ENCODE results near the gene CCDC17. TPM values are rescaled to one million over a fixed set of nuclear protein-coding genes. Genes with fewer than 3 reads are reported as not detected.

CCDC17 gene
- total and polyA plus RNA-seq, 2 experiments from 2014 or later: 0.57 to 2.2 TPM

DNA sequence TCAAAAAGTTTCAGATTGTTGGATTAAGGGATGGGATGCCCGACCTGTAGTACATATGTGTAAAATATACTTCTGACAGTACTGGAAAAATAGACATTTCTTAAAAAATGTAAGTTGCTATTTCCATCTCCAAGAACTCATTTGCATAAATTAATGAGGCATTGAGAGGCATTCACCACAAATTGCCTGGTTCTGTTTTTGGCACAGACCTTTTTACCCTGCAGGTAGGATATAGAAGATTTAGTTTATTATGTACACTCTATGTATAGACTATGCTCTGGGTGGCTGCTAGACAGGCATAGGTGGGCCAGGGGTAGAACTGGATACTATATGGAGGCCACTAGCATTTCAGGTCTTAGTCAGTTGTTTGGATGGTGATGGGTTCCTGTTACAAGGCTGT, 8.0 kb downstream of the CCDC17 start (continued):
- TF ChIP-seq, protein P1, sequence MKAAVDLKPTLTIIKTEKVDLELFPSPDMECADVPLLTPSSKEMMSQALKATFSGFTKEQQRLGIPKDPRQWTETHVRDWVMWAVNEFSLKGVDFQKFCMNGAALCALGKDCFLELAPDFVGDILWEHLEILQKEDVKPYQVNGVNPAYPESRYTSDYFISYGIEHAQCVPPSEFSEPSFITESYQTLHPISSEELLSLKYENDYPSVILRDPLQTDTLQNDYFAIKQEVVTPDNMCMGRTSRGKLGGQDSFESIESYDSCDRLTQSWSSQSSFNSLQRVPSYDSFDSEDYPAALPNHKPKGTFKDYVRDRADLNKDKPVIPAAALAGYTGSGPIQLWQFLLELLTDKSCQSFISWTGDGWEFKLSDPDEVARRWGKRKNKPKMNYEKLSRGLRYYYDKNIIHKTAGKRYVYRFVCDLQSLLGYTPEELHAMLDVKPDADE (IDR thresholded peaks at IDR 0.05): no peak

GRCh38 chr1:45612941-45613579, 10.8 kb downstream of the CCDC17 start:
- H3K9me3 Mint-ChIP-seq: no peaks in the 10 kb centered on the region
- no peaks in the 10 kb centered on the region for H3K27me3 ChIP-seq (ENCODE audit: insufficient read depth)
- H3K4me3 Mint-ChIP-seq: no peak overlapping the region
- peaks cover 85% of the 10 kb centered on the region for H4K20me1 ChIP-seq (replicated peaks; ENCODE audit: insufficient read depth)
- H2AFZ ChIP-seq: no peak overlapping the region
- H3K27ac ChIP-seq (ENCODE audit: low read depth): peak overlapping the region; percentile 64
- no peak for ATAC-seq
- H3K36me3 ChIP-seq (ENCODE audit: insufficient read depth): peaks cover 88% of the 10 kb centered on the region
- H3K27me3 Mint-ChIP-seq (ENCODE audit: insufficient read depth, low read depth, poor library complexity): peaks cover 1% of the 10 kb centered on the region
- H3K9me2 ChIP-seq (ENCODE audit: insufficient read depth): no peaks in the 10 kb centered on the region
- H3K4me2 ChIP-seq: no peak overlapping the region
- peaks cover 55% of the 10 kb centered on the region for H3K79me2 ChIP-seq (replicated peaks; ENCODE audit: insufficient read depth)
- H3K4me3 ChIP-seq: no peak overlapping the region
- H3K4me1 Mint-ChIP-seq: no peaks in the 10 kb centered on the region
- DNase-seq (ENCODE audit: low spot score): no peak
- no peaks in the 10 kb centered on the region for H3K4me1 ChIP-seq (ENCODE audit: insufficient read depth)
- peaks cover 90% of the 10 kb centered on the region for H3F3A ChIP-seq (replicated peaks; ENCODE audit: low read depth)
- peak overlapping the region; percentile 82 for H3K27ac Mint-ChIP-seq
- peaks cover 91% of the 10 kb centered on the region for H3K36me3 Mint-ChIP-seq (ENCODE audit: low read depth)
- TF ChIP-seq CREB1 (CRISPR knock-in tag; IDR thresholded peaks at IDR 0.05; ENCODE audit: low read depth) (no peak), EZH2phosphoT487 (IDR thresholded peaks at IDR 0.05; ENCODE audit: unreplicated experiment) (no peak), REST (IDR thresholded peaks at IDR 0.05; ENCODE audit: unreplicated experiment) (no peak), JUNB (IDR thresholded peaks at IDR 0.05; ENCODE audit: unreplicated experiment) (no peak), NANOG (IDR thresholded peaks at IDR 0.05; ENCODE audit: borderline replicate concordance) (no peak), POLR2AphosphoS5 (IDR thresholded peaks at IDR 0.05; ENCODE audit: low read depth) (no peak), STAT1 (IDR thresholded peaks at IDR 0.05; ENCODE audit: unreplicated experiment) (no peak), ZNF114 (CRISPR knock-in tag; IDR thresholded peaks at IDR 0.05) (no peak), ZNF331 (CRISPR knock-in tag; IDR thresholded peaks at IDR 0.05; ENCODE audit: low read depth) (no peak), EZH2 (IDR thresholded peaks at IDR 0.05; ENCODE audit: low read depth, unreplicated experiment) (no peak)
- TF ChIP-seq, protein P1 (IDR thresholded peaks at IDR 0.05): no peak
- TF ChIP-seq, protein P2, sequence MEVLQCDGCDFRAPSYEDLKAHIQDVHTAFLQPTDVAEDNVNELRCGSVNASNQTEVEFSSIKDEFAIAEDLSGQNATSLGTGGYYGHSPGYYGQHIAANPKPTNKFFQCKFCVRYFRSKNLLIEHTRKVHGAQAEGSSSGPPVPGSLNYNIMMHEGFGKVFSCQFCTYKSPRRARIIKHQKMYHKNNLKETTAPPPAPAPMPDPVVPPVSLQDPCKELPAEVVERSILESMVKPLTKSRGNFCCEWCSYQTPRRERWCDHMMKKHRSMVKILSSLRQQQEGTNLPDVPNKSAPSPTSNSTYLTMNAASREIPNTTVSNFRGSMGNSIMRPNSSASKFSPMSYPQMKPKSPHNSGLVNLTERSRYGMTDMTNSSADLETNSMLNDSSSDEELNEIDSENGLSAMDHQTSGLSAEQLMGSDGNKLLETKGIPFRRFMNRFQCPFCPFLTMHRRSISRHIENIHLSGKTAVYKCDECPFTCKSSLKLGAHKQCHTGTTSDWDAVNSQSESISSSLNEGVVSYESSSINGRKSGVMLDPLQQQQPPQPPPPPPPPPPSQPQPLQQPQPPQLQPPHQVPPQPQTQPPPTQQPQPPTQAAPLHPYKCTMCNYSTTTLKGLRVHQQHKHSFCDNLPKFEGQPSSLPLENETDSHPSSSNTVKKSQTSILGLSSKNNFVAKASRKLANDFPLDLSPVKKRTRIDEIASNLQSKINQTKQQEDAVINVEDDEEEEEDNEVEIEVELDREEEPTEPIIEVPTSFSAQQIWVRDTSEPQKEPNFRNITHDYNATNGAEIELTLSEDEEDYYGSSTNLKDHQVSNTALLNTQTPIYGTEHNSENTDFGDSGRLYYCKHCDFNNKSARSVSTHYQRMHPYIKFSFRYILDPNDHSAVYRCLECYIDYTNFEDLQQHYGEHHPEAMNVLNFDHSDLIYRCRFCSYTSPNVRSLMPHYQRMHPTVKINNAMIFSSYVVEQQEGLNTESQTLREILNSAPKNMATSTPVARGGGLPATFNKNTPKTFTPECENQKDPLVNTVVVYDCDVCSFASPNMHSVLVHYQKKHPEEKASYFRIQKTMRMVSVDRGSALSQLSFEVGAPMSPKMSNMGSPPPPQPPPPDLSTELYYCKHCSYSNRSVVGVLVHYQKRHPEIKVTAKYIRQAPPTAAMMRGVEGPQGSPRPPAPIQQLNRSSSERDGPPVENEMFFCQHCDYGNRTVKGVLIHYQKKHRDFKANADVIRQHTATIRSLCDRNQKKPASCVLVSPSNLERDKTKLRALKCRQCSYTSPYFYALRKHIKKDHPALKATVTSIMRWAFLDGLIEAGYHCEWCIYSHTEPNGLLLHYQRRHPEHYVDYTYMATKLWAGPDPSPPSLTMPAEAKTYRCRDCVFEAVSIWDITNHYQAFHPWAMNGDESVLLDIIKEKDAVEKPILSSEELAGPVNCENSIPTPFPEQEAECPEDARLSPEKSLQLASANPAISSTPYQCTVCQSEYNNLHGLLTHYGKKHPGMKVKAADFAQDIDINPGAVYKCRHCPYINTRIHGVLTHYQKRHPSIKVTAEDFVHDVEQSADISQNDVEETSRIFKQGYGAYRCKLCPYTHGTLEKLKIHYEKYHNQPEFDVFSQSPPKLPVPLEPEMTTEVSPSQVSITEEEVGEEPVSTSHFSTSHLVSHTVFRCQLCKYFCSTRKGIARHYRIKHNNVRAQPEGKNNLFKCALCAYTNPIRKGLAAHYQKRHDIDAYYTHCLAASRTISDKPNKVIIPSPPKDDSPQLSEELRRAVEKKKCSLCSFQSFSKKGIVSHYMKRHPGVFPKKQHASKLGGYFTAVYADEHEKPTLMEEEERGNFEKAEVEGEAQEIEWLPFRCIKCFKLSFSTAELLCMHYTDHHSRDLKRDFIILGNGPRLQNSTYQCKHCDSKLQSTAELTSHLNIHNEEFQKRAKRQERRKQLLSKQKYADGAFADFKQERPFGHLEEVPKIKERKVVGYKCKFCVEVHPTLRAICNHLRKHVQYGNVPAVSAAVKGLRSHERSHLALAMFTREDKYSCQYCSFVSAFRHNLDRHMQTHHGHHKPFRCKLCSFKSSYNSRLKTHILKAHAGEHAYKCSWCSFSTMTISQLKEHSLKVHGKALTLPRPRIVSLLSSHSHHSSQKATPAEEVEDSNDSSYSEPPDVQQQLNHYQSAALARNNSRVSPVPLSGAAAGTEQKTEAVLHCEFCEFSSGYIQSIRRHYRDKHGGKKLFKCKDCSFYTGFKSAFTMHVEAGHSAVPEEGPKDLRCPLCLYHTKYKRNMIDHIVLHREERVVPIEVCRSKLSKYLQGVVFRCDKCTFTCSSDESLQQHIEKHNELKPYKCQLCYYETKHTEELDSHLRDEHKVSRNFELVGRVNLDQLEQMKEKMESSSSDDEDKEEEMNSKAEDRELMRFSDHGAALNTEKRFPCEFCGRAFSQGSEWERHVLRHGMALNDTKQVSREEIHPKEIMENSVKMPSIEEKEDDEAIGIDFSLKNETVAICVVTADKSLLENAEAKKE (CRISPR knock-in tag; IDR thresholded peaks at IDR 0.05): no peak

Measured in GM23338 (cell line).